Measurements from ENCODE around the gene WDR93.

The WDR93 gene

DNA sequence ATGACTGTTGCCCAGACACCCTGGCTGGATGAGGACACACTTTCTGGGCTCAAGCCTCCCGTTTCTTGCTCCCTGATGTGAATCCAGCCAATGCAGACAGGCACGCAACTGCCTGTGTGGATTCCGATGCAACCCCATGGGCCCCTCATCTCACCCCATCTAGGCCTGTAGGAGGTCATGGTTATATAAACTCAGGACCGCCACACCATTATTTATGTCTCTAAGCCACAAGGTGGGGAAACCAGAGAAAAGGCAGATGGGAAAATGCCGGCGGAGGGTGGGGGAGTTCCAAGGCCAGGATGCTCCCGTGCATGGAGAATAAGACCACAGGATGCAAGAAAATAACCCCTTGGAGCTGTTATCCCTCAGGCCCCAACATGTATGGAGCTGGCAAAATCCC is 58.4 kb downstream of the WDR93 start:
- DNase-seq (ENCODE audit: low spot score): no peak

GRCh38 chr15:89749526-89749925 is 58.9 kb downstream of the WDR93 start:
- no peak for DNase-seq (ENCODE audit: low spot score)

DNA sequence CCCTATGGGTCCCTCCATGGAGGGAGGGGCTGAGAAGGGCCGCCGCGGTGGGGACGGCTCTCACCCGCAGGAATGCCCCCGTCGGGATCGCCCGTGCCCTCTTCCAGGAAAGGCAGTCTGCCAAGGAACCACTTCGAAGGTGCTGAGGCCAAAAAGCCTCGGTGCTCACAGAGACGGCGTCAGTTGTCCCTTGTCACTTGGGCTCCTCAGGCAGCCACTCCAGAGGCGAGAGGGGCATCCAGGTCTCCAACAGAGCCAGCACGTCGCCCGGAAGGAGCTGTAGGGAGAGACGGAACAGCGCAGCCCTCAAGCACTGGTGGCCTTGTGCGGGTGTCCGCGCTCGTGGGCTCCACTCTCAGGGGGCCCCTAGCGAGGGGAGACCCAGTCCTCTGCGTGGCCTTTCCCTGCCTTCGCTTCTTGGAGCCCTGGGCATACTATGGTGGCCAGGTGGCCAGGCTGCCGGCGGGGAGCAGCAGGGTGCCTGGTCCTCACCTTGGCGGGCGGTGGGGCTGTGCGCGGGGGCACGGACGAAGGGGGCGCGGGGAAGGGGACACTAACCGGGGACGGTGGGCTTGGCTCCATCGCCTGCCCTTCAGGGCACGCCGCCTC is 59.4 kb downstream of the WDR93 start:
- no peak for DNase-seq (ENCODE audit: low spot score)

DNA sequence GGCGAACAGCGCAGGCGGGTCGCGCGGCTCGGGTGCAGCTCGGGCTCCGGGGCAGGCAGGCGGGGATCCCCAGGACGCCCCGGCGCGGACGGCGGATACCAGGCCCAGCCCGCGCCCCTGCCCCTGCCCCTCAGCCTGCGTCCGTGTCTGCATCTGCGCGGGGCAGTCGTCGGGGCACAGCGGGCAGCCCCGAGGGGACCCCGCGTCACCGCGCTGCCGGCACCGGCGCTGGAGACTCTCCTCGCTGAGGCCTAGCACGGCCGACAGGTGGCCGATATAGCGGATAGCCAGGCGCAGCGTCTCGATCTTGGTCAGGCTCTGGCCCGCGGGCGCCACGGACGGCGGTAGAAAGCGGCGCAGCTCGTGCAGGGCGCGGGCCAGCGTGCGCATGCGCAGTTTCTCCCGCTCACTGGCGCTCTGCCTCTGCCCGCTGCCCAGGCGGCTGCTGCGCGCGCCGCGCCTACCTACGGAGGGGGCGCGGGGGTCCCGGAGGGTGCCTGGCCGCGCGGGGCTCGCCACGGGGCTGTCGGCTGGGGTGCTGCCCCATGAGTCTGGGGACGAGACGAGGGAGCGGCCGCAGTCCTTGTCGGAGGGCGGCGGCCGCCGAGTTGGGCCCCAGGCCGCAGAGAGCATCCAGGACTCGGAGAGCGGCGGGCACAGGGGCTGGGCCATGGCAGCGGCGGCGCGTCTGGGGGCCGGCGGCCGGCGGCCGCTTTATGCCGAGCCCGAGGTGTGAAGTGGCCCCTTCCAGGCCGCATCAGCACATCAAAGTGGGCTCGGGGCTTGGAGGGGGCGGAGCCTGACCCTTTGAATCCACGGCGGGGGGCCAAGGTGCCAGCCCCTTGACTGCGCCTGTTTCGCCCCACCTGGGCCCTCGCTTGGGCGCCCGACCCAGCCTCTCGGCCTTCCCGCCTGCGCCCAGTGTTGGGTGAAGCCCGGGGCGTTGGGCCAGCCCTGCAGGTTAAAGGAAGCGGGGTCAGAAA is 60.2 kb downstream of the WDR93 start, which contains the start of gene MESP1:
Gene MESP1 (minus strand): TSS at position 690 of the 983 bp plus-strand sequence. CDS start 18 bp downstream, at position 672.
- peak; percentile 90 for DNase-seq (ENCODE audit: low spot score)

DNA sequence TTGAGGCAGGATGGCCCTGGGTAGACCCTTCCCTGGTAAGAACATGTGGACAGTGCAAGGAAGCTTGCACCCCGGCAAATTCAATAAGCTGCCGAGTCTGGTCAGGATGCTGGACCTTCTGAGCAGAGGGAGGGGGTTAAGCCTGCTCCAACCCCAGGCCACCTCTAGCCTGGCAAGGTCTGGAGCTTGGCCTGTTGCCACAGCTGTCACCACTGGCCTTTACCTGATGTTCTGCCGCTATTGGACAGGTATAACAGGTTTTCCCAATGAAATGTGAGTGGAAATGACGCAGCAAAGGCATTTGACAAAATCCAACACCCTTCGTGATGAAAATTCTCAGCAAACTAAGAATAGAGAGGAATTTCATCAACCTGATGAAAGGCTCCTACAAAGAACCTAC is 61.1 kb downstream of the WDR93 start:
- no peak for DNase-seq (ENCODE audit: low spot score)

- DNase-seq (ENCODE audit: low spot score): no peak
These were observed 63.2 kb downstream of the WDR93 start for GRCh38 chr15:89753855-89754254.

DNA sequence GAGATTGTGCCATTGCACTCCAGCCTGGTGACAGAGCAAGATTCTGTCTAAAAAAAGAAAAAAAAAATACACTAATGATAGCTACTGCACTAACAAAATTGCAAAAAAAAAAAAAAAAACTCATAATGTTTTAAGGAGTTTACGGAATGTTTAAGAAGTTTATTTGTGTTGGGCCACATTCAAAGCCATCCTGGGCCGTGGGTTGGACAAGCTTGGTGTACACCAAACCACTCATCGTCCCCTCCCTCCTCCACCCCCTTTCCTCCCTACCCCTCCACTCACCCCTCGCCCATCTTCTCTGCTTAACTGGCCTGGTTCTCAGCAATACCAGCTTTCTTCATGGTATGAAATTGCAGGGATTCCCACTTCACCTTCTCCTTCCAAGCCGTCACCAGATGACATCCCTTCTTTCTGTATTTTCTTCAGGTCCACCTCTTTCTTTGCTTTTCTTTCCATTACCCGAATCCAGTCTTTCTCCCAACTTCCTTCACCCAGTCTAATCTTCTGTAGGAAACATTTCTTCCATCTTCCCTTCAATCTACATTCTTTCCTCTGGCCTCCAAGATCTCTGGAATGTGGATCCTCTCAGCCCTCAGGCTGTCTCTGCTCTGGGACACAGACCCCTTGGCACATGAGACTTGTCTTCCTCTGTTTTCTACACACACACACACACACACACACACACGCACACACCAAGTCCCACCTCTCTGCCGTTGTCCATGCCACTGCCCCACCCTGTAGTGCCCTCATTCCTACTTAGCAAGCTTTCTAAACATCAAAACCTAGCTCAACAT is 63.9 kb downstream of the WDR93 start:
- DNase-seq (ENCODE audit: low spot score): no peak

DNA sequence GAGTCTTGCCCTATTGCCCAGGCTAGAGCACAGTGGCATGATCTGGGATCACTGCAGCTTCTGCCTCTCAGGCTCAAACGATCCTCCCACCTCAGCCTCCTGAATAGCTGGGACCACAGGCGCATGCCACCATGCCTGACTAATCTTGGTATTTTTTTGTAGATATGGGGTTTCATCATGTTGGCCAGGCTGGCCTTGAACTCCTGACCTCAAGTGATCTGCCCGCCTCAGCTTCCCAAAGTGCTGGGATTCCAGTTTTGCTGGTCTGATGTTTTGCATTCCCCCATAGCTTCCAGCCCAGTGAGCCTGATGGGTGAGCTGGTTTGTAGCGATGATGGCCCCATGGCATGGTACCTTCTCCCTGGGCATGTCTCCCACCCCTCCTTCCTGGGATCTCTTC is 65.1 kb downstream of the WDR93 start:
- DNase-seq (ENCODE audit: low spot score): no peak

GRCh38 chr15:89756897-89757296 is 66.3 kb downstream of the WDR93 start:
- no peak for DNase-seq (ENCODE audit: low spot score)

GRCh38 chr15:89758283-89758682 is 67.7 kb downstream of the WDR93 start:
- no peak for DNase-seq (ENCODE audit: low spot score)

GRCh38 chr15:89758981-89759380 is 68.4 kb downstream of the WDR93 start:
- DNase-seq (ENCODE audit: low spot score): no peak

- no peak for DNase-seq (ENCODE audit: low spot score)
These were observed 69.2 kb downstream of the WDR93 start for GRCh38 chr15:89759835-89760234.

DNA sequence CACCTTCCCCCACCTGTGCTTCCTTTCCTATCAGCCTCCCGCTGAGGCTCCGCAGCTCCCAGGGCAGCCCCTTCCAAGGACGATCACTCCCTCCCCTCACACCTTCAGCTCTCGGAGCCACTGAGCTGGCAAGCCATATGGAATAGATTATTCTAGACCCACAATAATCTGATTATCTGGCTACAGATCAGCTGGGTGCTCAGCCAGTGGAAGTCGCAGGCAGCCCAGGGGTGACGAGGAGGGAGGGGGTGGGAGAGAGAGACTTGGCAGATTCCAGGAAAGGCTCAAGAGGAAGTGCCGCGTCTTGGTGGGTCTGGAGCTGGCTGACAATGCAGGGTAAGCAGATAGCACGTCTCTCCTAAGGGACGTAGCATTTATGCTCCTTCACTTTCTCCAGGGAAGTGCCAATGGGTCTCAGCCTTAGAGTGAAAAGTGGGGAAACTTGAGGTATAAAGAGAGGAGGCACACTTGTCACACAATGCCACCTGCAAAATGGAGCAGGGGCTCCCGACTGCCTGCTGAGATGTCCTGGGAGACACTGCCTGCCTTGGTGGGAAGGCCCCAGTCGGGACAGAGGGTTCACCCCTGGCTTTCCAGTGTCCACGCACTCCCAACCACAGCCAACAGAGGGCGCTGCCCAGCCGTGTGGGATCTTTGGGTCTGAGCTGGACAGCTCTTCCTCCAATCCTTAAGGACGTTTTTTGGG is 69.8 kb downstream of the WDR93 start:
- DNase-seq (ENCODE audit: low spot score): peak; percentile 51

DNA sequence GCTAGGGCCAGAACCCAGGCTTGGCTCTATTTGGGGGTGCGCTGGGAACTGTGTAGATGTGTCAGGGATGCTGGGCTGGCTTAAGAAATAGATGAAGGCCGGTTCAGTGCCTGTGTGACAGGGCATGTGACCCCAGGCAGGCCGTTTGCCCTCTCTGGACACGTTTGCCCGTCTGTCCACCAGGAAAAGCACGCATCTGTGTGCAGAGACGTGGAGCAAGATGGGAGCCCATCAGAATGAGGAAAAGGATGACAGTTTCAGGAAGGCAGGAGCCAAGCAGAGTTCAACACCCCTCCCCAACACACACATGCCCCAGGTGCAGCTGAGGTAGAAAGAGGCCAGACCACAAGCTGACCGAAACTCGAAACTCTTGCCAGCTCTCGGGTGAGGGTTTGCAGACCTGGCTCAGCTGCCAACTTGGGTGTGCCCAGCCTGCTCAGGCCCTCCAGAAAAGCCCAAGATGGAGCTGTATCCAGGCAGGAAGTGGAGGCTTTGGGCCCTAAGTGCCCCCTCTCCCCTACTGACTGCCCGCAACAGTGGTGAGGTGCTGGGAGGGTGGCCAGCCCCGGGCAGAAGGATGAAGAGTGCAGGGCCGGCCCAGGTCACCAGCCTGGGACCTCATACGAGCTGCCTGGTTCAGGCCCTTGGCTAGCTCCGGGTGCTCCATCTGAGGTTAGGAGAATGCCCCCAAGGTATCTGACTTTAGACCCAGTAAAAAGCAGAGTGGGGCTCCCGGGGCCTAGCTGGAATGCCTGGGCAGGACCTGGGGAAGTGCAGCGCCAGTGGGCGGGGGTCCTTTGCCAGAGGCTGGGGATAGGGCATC is 70.6 kb downstream of the WDR93 start:
- DNase-seq (ENCODE audit: low spot score): no peak

GRCh38 chr15:89761929-89762328 is 71.3 kb downstream of the WDR93 start:
- DNase-seq (ENCODE audit: low spot score): no peak

- DNase-seq (ENCODE audit: low spot score): no peak
These were observed 75.1 kb downstream of the WDR93 start for GRCh38 chr15:89765694-89766093.

DNA sequence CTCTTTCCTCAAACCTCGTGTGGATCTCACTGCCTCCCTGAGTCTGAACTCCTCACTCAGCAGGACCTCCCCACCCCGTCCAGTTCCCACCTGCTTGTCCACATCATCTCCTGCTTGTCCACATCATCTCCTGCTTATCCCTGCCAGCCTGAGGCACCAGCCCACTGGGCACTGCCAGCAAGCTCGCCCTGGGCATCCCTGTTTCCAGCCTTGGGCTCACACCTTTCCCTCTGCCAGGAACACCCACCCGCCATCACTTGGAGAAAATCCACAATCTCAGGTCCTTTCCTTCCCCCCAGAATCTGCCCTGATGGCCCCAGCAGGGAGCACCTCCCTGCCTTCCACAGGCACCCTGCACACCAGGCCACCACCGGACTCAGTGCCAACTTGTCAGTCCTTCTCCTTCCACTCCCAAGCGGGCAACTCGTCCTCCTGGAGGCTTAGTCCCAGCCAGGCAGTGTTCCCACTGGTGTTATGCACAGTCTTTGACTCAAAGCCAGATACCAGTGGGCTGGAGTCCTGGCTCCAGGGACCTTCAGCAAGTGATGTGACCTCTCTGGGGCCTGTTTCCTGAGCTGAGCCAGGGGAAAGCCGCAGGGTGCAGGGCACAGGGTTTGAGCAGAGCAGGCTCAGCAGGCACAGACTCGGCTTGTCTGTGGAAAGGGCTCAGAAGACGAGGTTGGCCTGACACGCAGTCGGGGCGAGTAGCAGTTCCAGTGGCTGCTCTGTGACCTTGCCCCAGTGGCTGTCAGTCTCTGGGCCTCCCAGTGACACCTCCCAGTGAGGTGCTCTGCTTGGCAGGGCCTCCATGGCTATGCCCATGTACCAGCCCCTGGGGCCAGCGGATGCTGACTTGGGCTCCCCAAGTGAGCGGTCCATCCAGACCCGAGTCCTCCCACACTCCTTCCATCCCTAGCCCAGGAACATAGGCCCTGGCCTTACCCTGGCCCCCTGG is 76.0 kb downstream of the WDR93 start:
- DNase-seq (ENCODE audit: low spot score): no peak

GRCh38 chr15:89767411-89767915 is 76.9 kb downstream of the WDR93 start:
- DNase-seq (ENCODE audit: low spot score): no peak

DNA sequence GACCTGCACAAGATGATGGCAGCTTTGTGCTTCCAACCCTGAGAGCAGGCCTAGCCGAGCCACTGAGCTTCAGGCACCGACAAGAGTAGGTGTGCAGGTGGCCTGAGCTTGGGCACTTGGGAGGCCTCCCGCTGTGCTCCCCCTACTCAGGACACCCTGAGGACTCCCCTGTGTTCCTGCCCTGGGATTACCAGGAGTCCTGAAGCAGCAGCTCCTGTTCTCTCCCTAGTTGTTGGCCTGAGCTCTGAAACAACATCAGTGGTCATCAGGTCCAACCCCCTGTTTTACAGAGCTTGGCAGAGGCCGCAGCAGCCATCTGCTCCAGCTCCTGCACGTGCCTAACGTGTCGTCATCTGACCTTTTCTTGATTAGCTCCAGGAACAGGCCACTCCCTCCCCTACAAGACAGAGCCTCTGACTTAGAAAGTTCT is 77.5 kb downstream of the WDR93 start:
- no peak for DNase-seq (ENCODE audit: low spot score)

DNA sequence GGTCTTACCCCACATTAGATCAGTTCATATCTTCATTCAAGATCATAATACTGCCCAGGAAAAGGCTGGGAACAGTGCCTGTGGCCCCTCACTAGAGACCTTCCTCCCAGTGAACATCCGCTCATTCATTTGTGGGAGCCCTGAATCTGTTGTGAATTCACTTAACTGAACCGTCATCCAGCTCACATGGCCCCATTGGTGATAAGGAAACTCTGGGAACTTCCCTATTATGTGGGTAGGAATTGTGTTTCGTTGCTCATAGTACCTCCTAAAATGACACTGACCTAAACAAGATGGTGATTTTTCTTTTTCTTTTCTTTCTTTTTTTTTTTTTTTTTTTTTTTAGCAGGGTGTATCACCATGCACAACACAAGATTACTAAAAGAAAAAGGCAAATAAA is 78.8 kb downstream of the WDR93 start:
- no peak for DNase-seq (ENCODE audit: low spot score)

Measured in SW480 (cell line).